GM21526 (cell line): Measurements from ENCODE around the gene NIPAL3.
"Not testable (repeated sequence)": the region's sequence is repeated elsewhere in the genome, so short reads cannot be mapped to it uniquely, and the experiment has no call there.

Source experiments
- ATAC-seq: cut with Tn5 transposase; IDR thresholded peaks from one replicate; pipeline ENCODE4 v1.9.1; 2021; ENCODE audit warnings: moderate library complexity; ENCODE audit not compliant: unreplicated experiment, low FRiP score

The NIPAL3 gene

DNA sequence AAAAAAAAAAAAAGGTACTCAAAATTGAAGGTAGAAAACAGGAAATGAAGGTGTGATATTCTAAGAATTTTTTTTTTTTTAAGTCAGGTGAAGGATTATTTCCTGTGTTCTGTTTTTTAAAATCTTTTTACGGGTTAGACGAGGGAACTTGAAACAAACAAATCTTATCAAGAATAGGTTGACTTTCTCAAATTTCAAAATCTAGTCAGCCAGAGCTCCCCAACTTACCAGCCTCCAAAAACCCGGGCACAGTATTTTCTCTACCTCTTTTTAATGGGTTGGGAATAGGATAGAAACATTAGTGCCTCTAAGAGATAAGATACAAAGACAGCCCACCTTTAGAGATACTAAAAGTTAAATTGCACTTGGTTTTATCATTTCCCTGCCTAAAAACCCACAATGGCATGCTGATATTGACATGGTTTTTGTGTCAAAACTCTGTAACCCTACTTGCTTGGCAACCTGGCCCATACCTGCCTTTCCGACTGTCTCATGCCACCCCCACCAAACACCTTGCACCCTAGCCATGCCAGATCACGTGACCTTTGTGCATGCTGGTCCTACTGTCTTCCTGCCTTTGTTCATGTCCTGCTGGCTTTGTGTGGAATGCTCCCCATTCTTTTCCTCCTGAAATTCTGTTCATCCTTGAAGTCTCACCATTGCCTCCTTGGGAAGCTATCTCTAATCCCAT, 91.2 kb downstream of the NIPAL3 start:
- no peak for ATAC-seq

GRCh38 chr1:24507405-24507804, 91.8 kb downstream of the NIPAL3 start:
- no peak for ATAC-seq

- ATAC-seq, result no peak
These were observed 93.3 kb downstream of the NIPAL3 start for GRCh38 chr1:24508911-24509310.

- ATAC-seq, result no peak
These were observed 98.1 kb downstream of the NIPAL3 start for GRCh38 chr1:24513706-24514105.

- no peak for ATAC-seq
These were observed 99.3 kb downstream of the NIPAL3 start for GRCh38 chr1:24514946-24515345.

DNA sequence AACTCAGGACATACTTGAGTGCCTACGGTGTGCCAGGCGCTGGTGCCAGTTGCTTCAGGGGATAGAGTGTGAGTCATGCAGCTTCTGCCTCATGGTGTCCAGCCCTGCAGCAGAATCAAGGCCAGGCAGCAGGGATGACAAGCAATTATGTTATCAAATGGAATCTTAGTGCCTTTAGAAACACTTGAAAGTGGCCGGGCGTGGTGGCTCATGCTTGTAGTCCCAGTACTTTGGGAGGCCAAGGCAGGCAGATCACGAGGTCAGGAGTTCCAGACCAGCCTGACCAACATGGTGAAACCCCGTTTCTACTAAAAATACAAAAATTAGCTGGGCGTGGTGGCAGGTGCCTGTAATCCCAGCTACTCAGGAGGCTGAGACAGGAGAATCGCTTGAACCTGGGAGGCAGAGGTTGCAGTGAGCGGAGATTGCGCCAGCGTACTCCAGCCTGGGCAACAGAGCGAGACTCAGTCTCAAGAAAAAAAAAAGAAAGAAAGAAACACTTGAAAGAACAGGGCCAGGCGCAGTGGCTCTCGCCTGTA, 100.1 kb downstream of the NIPAL3 start:
- not testable (repeated sequence) for ATAC-seq

GRCh38 chr1:24516506-24516905, 100.9 kb downstream of the NIPAL3 start:
- no peak for ATAC-seq

- ATAC-seq, result no peak
These were observed 102.3 kb downstream of the NIPAL3 start for GRCh38 chr1:24517898-24518297.

DNA sequence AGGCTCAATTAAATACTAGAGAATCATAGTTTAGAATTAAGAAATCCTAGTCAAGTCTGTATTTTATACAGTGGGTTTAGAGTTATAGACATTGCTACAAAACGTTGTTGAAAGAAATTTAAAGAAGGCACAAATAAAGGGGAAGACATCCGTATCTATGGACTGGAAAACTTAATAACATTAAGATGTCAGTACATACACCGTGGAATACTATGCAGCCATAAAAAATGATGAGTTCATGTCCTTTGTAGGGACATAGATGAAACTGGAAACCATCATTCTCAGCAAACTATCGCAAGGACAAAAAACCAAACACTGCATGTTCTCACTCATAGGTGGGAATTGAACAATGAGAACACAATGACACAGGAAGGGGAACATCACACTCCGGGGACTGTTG, 104.7 kb downstream of the NIPAL3 start:
- ATAC-seq, result not testable (repeated sequence)
